ENCODE data around the gene DNAJC24. TPM values are rescaled to one million over a fixed set of nuclear protein-coding genes. Genes with fewer than 3 reads are reported as not detected.
A peak's percentile ranks its signal among the peaks of the same experiment; 100 is the strongest.

DNAJC24 gene
- total and polyA plus RNA-seq, 9 of the 15 experiments (the other 6 are each of a cell fraction or from before 2014, with no cell fraction given): 12.2 to 31.9 (median 16.9) TPM

- TF ChIP-seq TOE1 (IDR thresholded peaks at IDR 0.05; ENCODE audit: borderline replicate concordance) (peak; percentile 75; the same call in 1 of the 2 replicates), TOE1 (CRISPR knock-in tag; IDR thresholded peaks at IDR 0.05; ENCODE audit: borderline replicate concordance, low read depth) (no peak), KLF16 (IDR thresholded peaks at IDR 0.05) (no peak), ZBTB12 (CRISPR knock-in tag; IDR thresholded peaks at IDR 0.05) (no peak), ZNF655 (CRISPR knock-in tag; IDR thresholded peaks at IDR 0.05) (no peak), POLR2G (IDR thresholded peaks at IDR 0.05; ENCODE audit: low read depth, low read length) (peak; percentile 85), CEBPZ (IDR thresholded peaks at IDR 0.05; ENCODE audit: borderline replicate concordance, low read depth, low read length) (no peak), ESRRB (CRISPR knock-in tag; IDR thresholded peaks at IDR 0.05; ENCODE audit: borderline replicate concordance) (no peak), ATF6 (CRISPR knock-in tag; IDR thresholded peaks at IDR 0.05) (no peak), CEBPB (tag; IDR thresholded peaks at IDR 0.05) (no peak), IRF9 (tag; IDR thresholded peaks at IDR 0.05) (no peak), BHLHE40 (IDR thresholded peaks at IDR 0.05; ENCODE audit: low read length) (no peak), TCF7 (IDR thresholded peaks at IDR 0.05; ENCODE audit: borderline replicate concordance) (no peak), HMG20A (CRISPR knock-in tag; conservative IDR thresholded peaks at IDR 0.05) (no peak), LCOR (CRISPR knock-in tag; IDR thresholded peaks at IDR 0.05) (peak; percentile 77; the same call in 1 of the 2 replicates), ZNF277 (CRISPR knock-in tag; IDR thresholded peaks at IDR 0.05; ENCODE audit: borderline replicate concordance) (no peak)
These were observed at the start of gene DNAJC24, which contains the start of gene DCDC1 (continued) for GRCh38 chr11:31369348-31370329.

Data from K562 (cell line).